ENCODE results near the gene FBXO42.
"Not testable (repeated sequence)": the region's sequence is repeated elsewhere in the genome, so short reads cannot be mapped to it uniquely, and the experiment has no call there.

The FBXO42 gene

DNA sequence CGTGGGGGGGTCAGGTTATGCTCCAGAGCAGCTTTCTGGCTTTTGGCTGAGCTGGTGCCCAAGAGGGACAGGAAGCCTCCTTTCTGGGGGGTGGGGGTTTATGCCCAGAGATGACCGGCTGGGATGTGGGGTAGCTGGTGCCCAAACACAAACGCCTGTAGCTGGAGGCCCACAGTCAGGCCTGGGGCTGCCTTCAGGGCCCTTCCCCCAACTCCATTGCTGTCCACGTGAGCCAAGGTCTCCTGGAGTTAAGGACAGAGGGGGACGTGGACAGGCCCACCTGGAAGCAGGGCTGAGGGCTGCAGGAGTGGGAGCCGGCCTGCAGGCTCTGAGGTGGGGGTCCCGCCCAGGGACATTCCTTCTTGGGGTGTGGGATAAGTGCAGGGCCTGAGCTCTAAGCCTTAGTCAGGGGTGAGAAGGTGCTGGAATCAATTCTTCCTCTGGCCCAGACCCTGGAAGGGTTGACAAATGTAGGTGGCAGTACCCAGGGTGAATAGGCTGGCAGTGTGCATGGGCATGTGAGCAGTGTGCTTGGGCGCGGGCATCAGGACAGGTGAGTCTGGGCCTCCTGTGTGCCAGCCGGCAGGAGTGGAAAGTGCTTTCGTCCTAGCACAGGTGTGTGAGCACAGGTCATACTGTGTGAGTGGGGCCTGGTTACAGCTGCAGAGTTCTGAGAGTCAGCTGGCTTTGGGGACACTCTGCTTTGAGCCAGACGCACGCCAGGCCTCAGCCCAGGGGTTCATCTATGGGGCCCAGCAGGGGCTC, 122.1 kb downstream of the FBXO42 start:
- H3K9ac ChIP-seq (ENCODE audit: low read length), result no peak overlapping the region
- H3K23ac ChIP-seq (ENCODE audit: low read length), result no peak overlapping the region
- WGBS (ENCODE audit: extremely low coverage, insufficient coverage, low lambda C conversion rate), result no CpG with 5 or more reads among the region's 13 CpGs
- no peak overlapping the region for H3K4me3 ChIP-seq (ENCODE audit: low read length)
- no peaks in the 10 kb centered on the region for H3K79me1 ChIP-seq (ENCODE audit: low read length)
- no peak overlapping the region for H3K18ac ChIP-seq (ENCODE audit: low read length)
- no peak overlapping the region for H3K56ac ChIP-seq (ENCODE audit: low read length)
- no peak overlapping the region for H2BK15ac ChIP-seq (replicated peaks; ENCODE audit: low read depth)
- DNase-seq, result no peak
- H3K27ac ChIP-seq (ENCODE audit: low read depth, low read length), result no peak overlapping the region
- H3K4me2 ChIP-seq (ENCODE audit: low read length), result no peak overlapping the region
- H2BK120ac ChIP-seq (ENCODE audit: low read depth, low read length), result no peak overlapping the region
- H3K79me2 ChIP-seq (ENCODE audit: control insufficient read depth, insufficient read depth, low read length), result no peaks in the 10 kb centered on the region
- no peak overlapping the region for H3K4ac ChIP-seq (ENCODE audit: low read depth, low read length)
- no peaks in the 10 kb centered on the region for H3K36me3 ChIP-seq (ENCODE audit: control insufficient read depth, insufficient read depth, low read length)
- no peaks in the 10 kb centered on the region for H3K4me1 ChIP-seq (ENCODE audit: control insufficient read depth, low read depth, low read length)
- no peak overlapping the region for H2BK5ac ChIP-seq (ENCODE audit: low read length)
- H4K5ac ChIP-seq (ENCODE audit: low read length), result no peak overlapping the region
- no peak overlapping the region for H4K8ac ChIP-seq (ENCODE audit: low read depth, low read length)
- H2AK5ac ChIP-seq (ENCODE audit: low read length), result no peak overlapping the region
- peaks cover 14% of the 10 kb centered on the region for H3K27me3 ChIP-seq (ENCODE audit: insufficient read depth, low read length, poor library complexity)

DNA sequence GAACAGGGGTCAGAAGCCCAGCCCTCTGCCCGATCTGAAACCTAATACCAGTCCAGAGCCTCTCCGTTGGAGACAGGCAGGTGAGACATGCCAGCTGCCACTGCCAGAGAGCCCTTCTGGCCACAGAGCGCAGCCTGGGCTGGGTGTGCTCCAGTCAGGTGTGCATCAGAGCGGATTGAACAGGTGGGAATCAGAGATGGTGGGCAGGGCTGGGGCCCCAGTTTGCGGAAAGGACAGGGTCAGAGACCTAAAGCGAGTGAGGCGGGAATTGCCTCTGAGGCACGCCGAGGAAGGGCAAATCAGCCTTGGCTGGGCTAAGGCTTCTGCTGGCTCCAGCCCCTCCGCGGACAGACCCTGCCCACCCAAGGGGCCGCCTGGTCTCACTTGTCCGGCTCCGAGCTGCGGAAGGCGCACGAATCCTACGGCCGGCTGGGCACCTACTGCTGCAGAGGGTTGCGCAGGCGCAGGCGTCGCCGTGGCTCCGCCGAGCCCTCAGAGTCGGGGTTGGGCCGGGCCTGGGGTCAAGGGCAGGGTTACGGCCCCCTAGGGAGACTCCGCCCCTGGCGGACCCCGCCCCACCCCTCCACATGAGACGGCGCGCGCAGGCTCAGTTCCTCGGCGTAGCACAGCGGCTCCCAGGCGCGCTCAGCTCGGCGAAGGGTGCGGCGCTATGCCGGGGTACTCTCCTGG, 125.6 kb downstream of the FBXO42 start:
- no peak overlapping the region for H3K23ac ChIP-seq (ENCODE audit: low read length)

DNA sequence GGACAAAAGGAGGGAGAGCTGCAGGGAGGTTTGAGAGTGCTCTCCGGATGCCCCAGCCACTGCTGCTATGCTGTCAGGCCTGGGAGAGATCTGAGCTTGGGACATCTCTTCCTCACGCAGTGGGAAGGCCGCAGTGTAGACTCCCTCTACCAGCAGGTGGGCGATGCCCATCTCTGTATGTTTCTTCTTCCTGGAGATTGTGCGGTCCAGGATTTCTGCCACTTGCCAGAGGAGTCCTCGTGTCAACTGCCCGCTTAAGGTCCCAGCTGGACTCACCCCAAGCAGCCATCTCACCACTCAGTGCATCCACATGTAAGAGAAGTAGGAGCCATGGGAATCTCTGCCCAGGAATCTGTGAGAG, 126.2 kb downstream of the FBXO42 start:
- H3K36me3 ChIP-seq (ENCODE audit: control insufficient read depth, insufficient read depth, low read length), result no peaks in the 10 kb centered on the region
- no peaks in the 10 kb centered on the region for H3K79me2 ChIP-seq (ENCODE audit: control insufficient read depth, insufficient read depth, low read length)
- H2BK120ac ChIP-seq (ENCODE audit: low read depth, low read length), result no peak overlapping the region
- no peak for DNase-seq
- no peak overlapping the region for H4K8ac ChIP-seq (ENCODE audit: low read depth, low read length)
- H3K56ac ChIP-seq (ENCODE audit: low read length), result no peak overlapping the region
- H3K4me2 ChIP-seq (ENCODE audit: low read length), result no peak overlapping the region
- H2BK15ac ChIP-seq (replicated peaks; ENCODE audit: low read depth), result no peak overlapping the region
- no peak overlapping the region for H3K18ac ChIP-seq (ENCODE audit: low read length)
- H3K27ac ChIP-seq (ENCODE audit: low read depth, low read length), result no peak overlapping the region
- no peak overlapping the region for H2AK5ac ChIP-seq (ENCODE audit: low read length)
- no peak overlapping the region for H2BK5ac ChIP-seq (ENCODE audit: low read length)
- H3K4ac ChIP-seq (ENCODE audit: low read depth, low read length), result no peak overlapping the region
- no peak overlapping the region for H3K23ac ChIP-seq (ENCODE audit: low read length)
- peaks cover 14% of the 10 kb centered on the region for H3K27me3 ChIP-seq (ENCODE audit: insufficient read depth, low read length, poor library complexity)
- H3K9ac ChIP-seq (ENCODE audit: low read length), result no peak overlapping the region
- no peak overlapping the region for H4K5ac ChIP-seq (ENCODE audit: low read length)
- no peaks in the 10 kb centered on the region for H3K4me1 ChIP-seq (ENCODE audit: control insufficient read depth, low read depth, low read length)
- no peak overlapping the region for H3K4me3 ChIP-seq (ENCODE audit: low read length)
- WGBS (ENCODE audit: extremely low coverage, insufficient coverage, low lambda C conversion rate), result no CpG with 5 or more reads among the region's 7 CpGs
- H3K79me1 ChIP-seq (ENCODE audit: low read length), result no peaks in the 10 kb centered on the region

More for the DNA sequence above, 125.6 kb downstream of the FBXO42 start:
- Histone ChIP-seq H3K27me3 (ENCODE audit: insufficient read depth, low read length, poor library complexity) (peaks cover 14% of the 10 kb centered on the region), H3K18ac (ENCODE audit: low read length) (no peak overlapping the region), H3K4me2 (ENCODE audit: low read length) (peak overlapping the region; percentile 67), H4K8ac (ENCODE audit: low read depth, low read length) (no peak overlapping the region), H3K27ac (ENCODE audit: low read depth, low read length) (no peak overlapping the region), H2BK120ac (ENCODE audit: low read depth, low read length) (no peak overlapping the region), H3K36me3 (ENCODE audit: control insufficient read depth, insufficient read depth, low read length) (no peaks in the 10 kb centered on the region), H3K79me1 (ENCODE audit: low read length) (no peaks in the 10 kb centered on the region), H3K4me3 (ENCODE audit: low read length) (peak overlapping the region; percentile 17), H4K5ac (ENCODE audit: low read length) (no peak overlapping the region), H3K9ac (ENCODE audit: low read length) (peak overlapping the region; percentile 64), H2BK15ac (replicated peaks; ENCODE audit: low read depth) (no peak overlapping the region), H3K79me2 (ENCODE audit: control insufficient read depth, insufficient read depth, low read length) (no peaks in the 10 kb centered on the region), H3K4me1 (ENCODE audit: control insufficient read depth, low read depth, low read length) (no peaks in the 10 kb centered on the region), H2AK5ac (ENCODE audit: low read length) (no peak overlapping the region), H2BK5ac (ENCODE audit: low read length) (no peak overlapping the region), H3K4ac (ENCODE audit: low read depth, low read length) (no peak overlapping the region), H3K56ac (ENCODE audit: low read length) (peak overlapping the region; percentile 78)
- WGBS (ENCODE audit: extremely low coverage, insufficient coverage, low lambda C conversion rate), result no CpG with 5 or more reads among the region's 46 CpGs
- peak; percentile 87 for DNase-seq

DNA sequence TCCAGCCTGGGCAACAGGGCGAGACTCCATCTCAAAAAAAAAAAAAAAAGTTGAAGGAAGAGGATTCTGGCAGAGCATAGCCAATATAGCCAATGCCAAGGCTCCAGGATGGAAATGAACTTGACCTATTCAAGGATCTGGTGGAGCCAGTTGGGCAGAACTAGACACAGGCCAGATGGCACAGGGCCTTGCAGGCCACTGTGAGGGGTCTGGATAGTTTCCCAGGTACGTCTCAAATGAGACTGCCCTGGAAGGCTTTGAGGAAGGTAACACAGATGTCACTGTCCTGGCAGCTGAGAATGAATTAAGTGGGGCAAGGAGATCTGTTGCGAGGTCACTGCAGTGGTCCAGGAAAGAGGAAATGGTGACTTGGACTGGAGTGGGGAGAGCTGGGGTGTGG, 127.8 kb downstream of the FBXO42 start:
- H2BK15ac ChIP-seq (replicated peaks; ENCODE audit: low read depth), result no peak overlapping the region
- no peak overlapping the region for H2BK5ac ChIP-seq (ENCODE audit: low read length)
- H3K27me3 ChIP-seq (ENCODE audit: insufficient read depth, low read length, poor library complexity), result peaks cover 14% of the 10 kb centered on the region
- no peak overlapping the region for H3K9ac ChIP-seq (ENCODE audit: low read length)
- no peak overlapping the region for H3K23ac ChIP-seq (ENCODE audit: low read length)
- no peak overlapping the region for H3K4me3 ChIP-seq (ENCODE audit: low read length)
- no peak overlapping the region for H3K27ac ChIP-seq (ENCODE audit: low read depth, low read length)
- H4K8ac ChIP-seq (ENCODE audit: low read depth, low read length), result no peak overlapping the region
- H4K5ac ChIP-seq (ENCODE audit: low read length), result no peak overlapping the region
- no peak overlapping the region for H3K56ac ChIP-seq (ENCODE audit: low read length)
- H2BK120ac ChIP-seq (ENCODE audit: low read depth, low read length), result no peak overlapping the region
- no peaks in the 10 kb centered on the region for H3K79me1 ChIP-seq (ENCODE audit: low read length)
- no peak overlapping the region for H2AK5ac ChIP-seq (ENCODE audit: low read length)
- H3K4ac ChIP-seq (ENCODE audit: low read depth, low read length), result no peak overlapping the region
- H3K79me2 ChIP-seq (ENCODE audit: control insufficient read depth, insufficient read depth, low read length), result no peaks in the 10 kb centered on the region
- no peak overlapping the region for H3K18ac ChIP-seq (ENCODE audit: low read length)
- no CpG with 5 or more reads among the region's 3 CpGs for WGBS (ENCODE audit: extremely low coverage, insufficient coverage, low lambda C conversion rate)
- H3K4me2 ChIP-seq (ENCODE audit: low read length), result no peak overlapping the region
- no peaks in the 10 kb centered on the region for H3K36me3 ChIP-seq (ENCODE audit: control insufficient read depth, insufficient read depth, low read length)
- no peak for DNase-seq
- H3K4me1 ChIP-seq (ENCODE audit: control insufficient read depth, low read depth, low read length), result no peaks in the 10 kb centered on the region

DNA sequence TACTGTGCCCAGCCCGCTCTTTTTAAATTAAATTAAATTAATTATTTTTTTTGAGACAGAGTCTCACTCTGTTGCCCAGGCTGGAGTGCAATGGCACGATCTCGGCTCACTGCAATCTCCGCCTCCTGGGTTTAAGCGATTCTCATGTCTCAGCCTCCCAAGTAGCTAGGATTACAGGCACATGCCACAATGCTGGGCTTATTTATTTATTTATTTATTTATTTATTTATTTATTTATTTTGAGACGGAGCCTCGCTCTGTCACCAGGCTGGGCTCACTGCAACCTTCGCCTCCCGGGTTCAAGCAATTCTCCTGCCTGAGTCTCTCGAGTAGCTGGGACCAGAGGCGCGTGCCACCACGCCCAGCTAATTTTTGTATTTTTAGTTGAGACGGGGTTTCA, 129.6 kb downstream of the FBXO42 start:
- not testable (repeated sequence) for H3K23ac ChIP-seq (ENCODE audit: low read length)
- WGBS (ENCODE audit: extremely low coverage, insufficient coverage, low lambda C conversion rate), result no CpG with 5 or more reads among the region's 14 CpGs

More for the DNA sequence above, 129.6 kb downstream of the FBXO42 start:
- H3K79me2 ChIP-seq (ENCODE audit: control insufficient read depth, insufficient read depth, low read length); H3K4me2 ChIP-seq (ENCODE audit: low read length); H2BK15ac ChIP-seq (replicated peaks; ENCODE audit: low read depth); H4K8ac ChIP-seq (ENCODE audit: low read depth, low read length); H3K79me1 ChIP-seq (ENCODE audit: low read length); H3K27ac ChIP-seq (ENCODE audit: low read depth, low read length); H3K36me3 ChIP-seq (ENCODE audit: control insufficient read depth, insufficient read depth, low read length); H2BK120ac ChIP-seq (ENCODE audit: low read depth, low read length); DNase-seq; H3K56ac ChIP-seq (ENCODE audit: low read length); H3K9ac ChIP-seq (ENCODE audit: low read length); H2AK5ac ChIP-seq (ENCODE audit: low read length); H3K18ac ChIP-seq (ENCODE audit: low read length); H3K4ac ChIP-seq (ENCODE audit: low read depth, low read length); H2BK5ac ChIP-seq (ENCODE audit: low read length); H3K4me3 ChIP-seq (ENCODE audit: low read length); H4K5ac ChIP-seq (ENCODE audit: low read length); H3K27me3 ChIP-seq (ENCODE audit: insufficient read depth, low read length, poor library complexity); H3K4me1 ChIP-seq (ENCODE audit: control insufficient read depth, low read depth, low read length): not testable (repeated sequence)

All from mesendoderm (in vitro differentiated cells).